ENCODE results near the gene SOX5.

SOX5 gene

DNA sequence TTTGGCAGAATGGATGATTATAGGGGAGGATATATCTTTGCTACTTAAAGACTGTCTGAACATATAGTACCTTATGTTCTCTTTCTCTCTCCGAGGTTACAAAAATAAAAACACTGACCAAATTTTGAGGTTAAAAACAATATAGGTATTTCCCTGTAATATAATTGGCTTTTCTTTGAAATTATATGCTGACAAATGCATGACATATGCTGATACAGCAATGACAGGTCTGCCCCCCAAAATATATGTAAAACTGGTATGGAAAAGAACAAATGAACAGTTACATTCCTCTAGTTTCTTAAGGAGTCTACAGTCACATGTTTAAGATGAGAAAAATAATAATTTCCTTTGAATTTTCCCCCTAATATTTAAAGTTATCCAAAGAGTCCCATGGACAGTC is 405.7 kb downstream of the SOX5 start:
- TF ChIP-seq, protein P1, sequence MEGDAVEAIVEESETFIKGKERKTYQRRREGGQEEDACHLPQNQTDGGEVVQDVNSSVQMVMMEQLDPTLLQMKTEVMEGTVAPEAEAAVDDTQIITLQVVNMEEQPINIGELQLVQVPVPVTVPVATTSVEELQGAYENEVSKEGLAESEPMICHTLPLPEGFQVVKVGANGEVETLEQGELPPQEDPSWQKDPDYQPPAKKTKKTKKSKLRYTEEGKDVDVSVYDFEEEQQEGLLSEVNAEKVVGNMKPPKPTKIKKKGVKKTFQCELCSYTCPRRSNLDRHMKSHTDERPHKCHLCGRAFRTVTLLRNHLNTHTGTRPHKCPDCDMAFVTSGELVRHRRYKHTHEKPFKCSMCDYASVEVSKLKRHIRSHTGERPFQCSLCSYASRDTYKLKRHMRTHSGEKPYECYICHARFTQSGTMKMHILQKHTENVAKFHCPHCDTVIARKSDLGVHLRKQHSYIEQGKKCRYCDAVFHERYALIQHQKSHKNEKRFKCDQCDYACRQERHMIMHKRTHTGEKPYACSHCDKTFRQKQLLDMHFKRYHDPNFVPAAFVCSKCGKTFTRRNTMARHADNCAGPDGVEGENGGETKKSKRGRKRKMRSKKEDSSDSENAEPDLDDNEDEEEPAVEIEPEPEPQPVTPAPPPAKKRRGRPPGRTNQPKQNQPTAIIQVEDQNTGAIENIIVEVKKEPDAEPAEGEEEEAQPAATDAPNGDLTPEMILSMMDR (IDR thresholded peaks at IDR 0.05; ENCODE audit: low read length, missing control alignments), result no peak
- DNase-seq (ENCODE audit: low read depth), result no peak
- H3K4me3 ChIP-seq (replicated peaks; ENCODE audit: low read depth, low read length), result no peak overlapping the region

DNA sequence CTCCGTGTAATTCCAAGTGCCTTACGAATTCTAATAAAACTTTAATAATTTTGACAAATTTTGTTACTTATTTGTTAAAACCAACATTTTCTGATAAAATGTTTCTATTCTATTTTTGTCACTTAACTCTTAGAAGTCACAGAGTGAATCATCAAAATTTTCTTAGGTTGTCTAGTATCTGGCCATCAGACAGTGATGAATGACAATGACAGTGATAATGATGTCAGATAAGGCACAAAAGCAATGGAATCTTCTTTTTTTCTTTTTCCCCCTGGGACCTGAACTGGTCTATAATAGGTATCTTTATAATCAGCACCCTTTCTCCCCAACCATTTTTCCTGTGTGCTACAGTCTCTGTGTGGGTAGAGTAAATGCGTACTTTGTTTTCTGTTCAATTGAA is 407.3 kb downstream of the SOX5 start:
- TF ChIP-seq, protein P1 (IDR thresholded peaks at IDR 0.05; ENCODE audit: low read length, missing control alignments), result no peak
- no peak for DNase-seq (ENCODE audit: low read depth)
- no peak overlapping the region for H3K4me3 ChIP-seq (replicated peaks; ENCODE audit: low read depth, low read length)

DNA sequence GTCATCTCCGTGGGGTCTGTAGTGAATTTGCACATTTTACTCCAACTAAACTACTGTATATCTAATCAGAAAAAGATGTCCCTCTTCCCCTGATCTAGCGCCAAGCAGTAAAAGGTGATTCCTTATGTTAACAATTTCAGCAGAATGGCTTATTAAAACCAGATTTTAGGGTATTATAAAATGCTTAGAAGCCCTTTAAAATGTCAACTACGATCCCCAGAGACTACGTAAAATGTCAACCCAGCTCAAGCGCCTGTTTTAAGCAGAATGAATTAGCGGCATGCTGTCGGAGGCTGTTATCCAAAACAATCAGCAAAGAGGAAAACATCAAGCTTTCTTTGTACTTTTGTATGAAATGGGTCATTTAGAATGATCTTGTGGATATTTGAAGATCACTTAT is 408.9 kb downstream of the SOX5 start:
- no peak for DNase-seq (ENCODE audit: low read depth)
- no peak overlapping the region for H3K4me3 ChIP-seq (replicated peaks; ENCODE audit: low read depth, low read length)
- TF ChIP-seq, protein P1 (IDR thresholded peaks at IDR 0.05; ENCODE audit: low read length, missing control alignments), result no peak

DNA sequence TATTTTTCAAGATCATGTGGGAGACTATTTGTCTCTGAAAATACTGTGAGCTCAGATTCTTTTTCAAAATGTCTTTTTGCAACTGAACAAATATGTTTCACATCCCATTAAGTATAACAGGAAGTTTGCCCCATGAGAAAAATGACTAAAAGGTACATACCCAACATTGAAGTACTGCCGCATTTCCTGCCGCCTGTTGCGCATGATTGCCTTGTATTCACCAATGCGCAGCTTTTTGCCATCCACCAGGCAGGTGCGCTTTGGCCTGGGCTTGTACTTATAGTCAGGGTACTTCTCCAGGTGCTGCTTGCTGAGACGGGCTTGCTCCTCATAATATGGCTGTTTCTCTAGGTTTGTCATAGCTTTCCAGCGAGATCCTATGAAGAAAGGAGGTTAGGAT is 413.2 kb downstream of the SOX5 start:
- no peak overlapping the region for H3K4me3 ChIP-seq (replicated peaks; ENCODE audit: low read depth, low read length)
- DNase-seq (ENCODE audit: low read depth), result no peak
- TF ChIP-seq, protein P1 (IDR thresholded peaks at IDR 0.05; ENCODE audit: low read length, missing control alignments), result no peak

DNA sequence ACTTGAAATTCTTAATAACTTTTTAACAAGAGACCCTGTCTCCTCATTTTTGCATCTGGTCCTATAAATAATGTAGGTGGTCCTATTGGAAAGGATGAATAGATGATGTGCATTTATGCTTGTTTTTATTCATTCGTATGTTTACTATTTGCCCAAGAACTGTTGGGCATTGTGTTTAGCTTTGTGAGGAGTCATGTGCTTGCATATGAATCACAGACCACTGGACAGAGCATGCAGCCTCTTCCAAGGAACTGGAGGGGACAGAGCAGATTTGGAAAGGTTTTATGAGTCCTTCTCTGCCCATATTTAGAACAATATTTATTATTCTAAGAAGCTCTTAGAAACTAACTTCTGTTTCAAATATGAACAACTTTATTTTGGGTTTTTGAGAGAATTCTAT is 414.0 kb downstream of the SOX5 start:
- DNase-seq (ENCODE audit: low read depth), result no peak
- TF ChIP-seq, protein P1 (IDR thresholded peaks at IDR 0.05; ENCODE audit: low read length, missing control alignments), result no peak

DNA sequence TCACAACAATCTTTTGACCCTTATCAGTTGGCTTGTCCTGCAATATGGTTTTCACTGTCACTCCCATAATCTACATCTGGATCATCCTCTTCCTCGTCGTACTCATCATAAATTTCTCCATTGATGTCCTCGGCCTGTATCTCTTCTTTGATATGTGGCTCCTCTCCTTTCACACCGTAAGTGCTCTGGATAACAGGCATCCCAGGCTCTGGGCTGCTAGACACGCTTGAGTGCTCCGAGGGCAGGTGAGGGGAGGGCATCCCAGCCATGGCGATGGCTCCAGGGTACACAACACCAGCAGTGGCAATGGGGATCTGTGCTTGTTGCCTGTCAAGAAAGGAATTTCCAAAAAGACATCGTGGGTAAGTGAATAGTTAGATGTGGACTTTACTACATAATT is 415.3 kb downstream of the SOX5 start:
- TF ChIP-seq, protein P1 (IDR thresholded peaks at IDR 0.05; ENCODE audit: low read length, missing control alignments), result no peak
- H3K4me3 ChIP-seq (replicated peaks; ENCODE audit: low read depth, low read length), result no peak overlapping the region
- no peak for DNase-seq (ENCODE audit: low read depth)

More for the DNA sequence above, 414.0 kb downstream of the SOX5 start:
- no peak overlapping the region for H3K4me3 ChIP-seq (replicated peaks; ENCODE audit: low read depth, low read length)

DNA sequence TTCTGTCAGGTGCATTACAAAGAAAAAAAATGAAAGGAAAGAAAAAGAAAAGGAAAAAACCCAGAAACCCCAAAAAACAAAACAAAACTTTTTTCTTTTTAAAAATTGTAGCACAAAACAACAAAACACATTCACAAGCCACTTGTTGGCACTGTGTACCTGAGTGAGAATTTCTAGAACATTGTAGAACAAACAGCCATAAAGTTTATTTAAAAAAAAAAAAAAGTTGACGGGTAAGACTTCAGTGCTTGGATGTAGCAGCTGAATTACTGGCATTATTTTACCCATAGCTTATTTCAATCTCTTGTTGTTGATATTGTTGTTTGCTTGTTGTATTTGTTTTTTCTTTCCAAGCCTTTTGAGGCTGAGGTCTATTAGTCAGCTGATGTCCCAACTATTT is 415.8 kb downstream of the SOX5 start:
- H3K4me3 ChIP-seq (replicated peaks; ENCODE audit: low read depth, low read length), result no peak overlapping the region
- TF ChIP-seq, protein P1 (IDR thresholded peaks at IDR 0.05; ENCODE audit: low read length, missing control alignments), result no peak
- no peak for DNase-seq (ENCODE audit: low read depth)
